SU-DHL-6 (cell line): ENCODE results near the gene SLC51B.

Experiments
- CTCF ChIP-seq: fragments of 200-600 bp; sonication (generic); IDR thresholded peaks from one replicate; pipeline ENCODE4 v1.5.1; 2017; ENCODE audit warnings: antibody characterized with exemption, mild to moderate bottlenecking, low read length, moderate library complexity; ENCODE audit not compliant: insufficient read depth, poor library complexity, severe bottlenecking
- EZH2phosphoT487 ChIP-seq: fragments of 200-600 bp; sonication (generic), shearing (Covaris generic); conservative IDR thresholded peaks from 2 replicates; pipeline ENCODE4 v1.6.1; 2018; ENCODE audit warnings: mild to moderate bottlenecking, antibody characterized with exemption, low read length, moderate library complexity, mixed read lengths

- no peak for TF ChIP-seq CTCF
- TF ChIP-seq EZH2phosphoT487 = no peak
Observed at GRCh38 chr15:65068403-65068788, 23.2 kb downstream of the SLC51B start.
